HEK293T (cell line): ENCODE data around the gene SRGAP2C.
"Not testable (repeated sequence)": the region's sequence is repeated elsewhere in the genome, so short reads cannot be mapped to it uniquely, and the experiment has no call there.

ENCODE experiments used
- BHLHE40 ChIP-seq: fragments of 450-650 bp; IDR thresholded peaks from 2 replicates; pipeline ENCODE4 v1.6.1; 2016; ENCODE audit warnings: mild to moderate bottlenecking, moderate library complexity, borderline replicate concordance
- FOXM1 ChIP-seq: fragments of 450-650 bp; IDR thresholded peaks from 2 replicates; pipeline ENCODE4 v1.6.1; 2017; ENCODE audit warnings: mild to moderate bottlenecking, borderline replicate concordance

DNA sequence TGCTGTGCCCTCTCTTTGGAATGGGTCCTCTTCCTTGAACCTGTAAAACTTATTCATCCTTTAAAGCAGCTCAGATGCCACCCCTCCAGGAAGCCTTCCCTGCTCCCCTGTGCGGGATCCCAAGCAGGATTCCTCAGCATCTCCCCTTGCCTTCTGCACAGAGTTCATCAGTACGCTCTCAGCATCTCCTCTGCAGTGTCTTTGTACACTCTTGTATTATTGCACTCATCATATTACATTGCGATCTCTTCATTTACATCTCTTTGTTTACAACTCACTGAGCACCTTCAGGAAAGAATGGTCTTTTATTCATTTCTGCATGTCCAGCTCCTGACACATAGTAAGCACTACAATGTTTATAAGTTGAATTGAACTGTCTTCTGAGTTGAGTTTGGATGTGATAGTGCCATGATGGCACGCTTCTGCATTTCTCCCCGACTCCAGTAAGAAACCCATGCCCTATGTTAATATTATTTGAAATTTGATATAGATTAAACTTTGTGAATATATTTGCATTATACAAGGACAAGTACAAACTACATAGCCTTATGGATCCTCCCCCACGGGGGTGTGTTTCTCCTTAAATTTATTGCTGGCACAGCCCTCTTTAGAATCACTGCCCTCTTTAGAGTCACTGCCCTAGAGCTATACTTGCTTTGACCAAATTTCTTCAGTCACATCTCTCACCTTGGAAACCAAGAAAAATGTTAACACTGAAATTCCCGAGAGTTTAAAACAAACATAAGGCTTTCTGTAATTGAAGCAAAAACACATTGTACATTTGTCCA, 12.5 kb downstream of the SRGAP2C start:
- not testable (repeated sequence) for TF ChIP-seq BHLHE40, FOXM1
